DOHH2 (cell line): ENCODE results near the gene FTCD.

Source experiments
- H3F3A ChIP-seq: fragments of 200-600 bp; sonication (generic), shearing (Covaris generic); 2 replicates; pipeline ENCODE4 v1.6.0; 2016; ENCODE audit warnings: antibody characterized with exemption, mild to moderate bottlenecking; ENCODE audit not compliant: control insufficient read depth, insufficient read depth
- H3K27ac ChIP-seq: fragments of 200-600 bp; sonication (generic); 2 replicates; pipeline ENCODE4 v1.5.1; 2014; ENCODE audit warnings: low read depth, mild to moderate bottlenecking, low read length, moderate library complexity
- H3K27me3 ChIP-seq: fragments of 200-600 bp; sonication (generic); 2 replicates; pipeline ENCODE4 v1.6.1; 2014; ENCODE audit warnings: mild to moderate bottlenecking, low read length, mixed read lengths; ENCODE audit not compliant: control insufficient read depth
- H3K36me3 ChIP-seq: fragments of 200-600 bp; sonication (generic); 2 replicates; pipeline ENCODE4 v1.6.1; 2014; ENCODE audit warnings: mild to moderate bottlenecking, low read length, moderate library complexity, mixed read lengths; ENCODE audit not compliant: control insufficient read depth
- H3K4me1 ChIP-seq: fragments of 200-600 bp; sonication (generic); 2 replicates; pipeline ENCODE4 v1.6.1; 2014; ENCODE audit warnings: mild to moderate bottlenecking, low read length, mixed read lengths; ENCODE audit not compliant: control insufficient read depth
- H3K4me2 ChIP-seq: fragments of 200-600 bp; sonication (generic); 2 replicates; pipeline ENCODE4 v1.6.0; 2014; ENCODE audit warnings: mild to moderate bottlenecking, low read length, moderate library complexity
- H3K4me3 ChIP-seq: fragments of 200-600 bp; sonication (generic); 2 replicates; pipeline ENCODE4 v1.5.1; 2014; ENCODE audit warnings: mild to moderate bottlenecking, low read length, mixed read lengths
- H3K79me2 ChIP-seq: fragments of 200-600 bp; sonication (generic); 2 replicates; pipeline ENCODE4 v1.6.1; 2014; ENCODE audit warnings: mild to moderate bottlenecking, low read length, mixed read lengths; ENCODE audit not compliant: control insufficient read depth
- H3K9me2 ChIP-seq: fragments of 200-600 bp; sonication (generic); replicated peaks from 2 replicates; pipeline ENCODE4 v1.6.1; 2014; ENCODE audit warnings: mild to moderate bottlenecking, low read length, mixed read lengths; ENCODE audit not compliant: control insufficient read depth
- H3K9me3 ChIP-seq: fragments of 200-600 bp; sonication (generic); 2 replicates; pipeline ENCODE4 v1.6.1; 2014; ENCODE audit warnings: antibody characterized with exemption, low read length, mixed read lengths; ENCODE audit not compliant: control insufficient read depth, insufficient read depth
- H4K20me1 ChIP-seq: fragments of 200-600 bp; sonication (generic); 2 replicates; pipeline ENCODE4 v1.6.0; 2014; ENCODE audit warnings: low read depth, mild to moderate bottlenecking, antibody characterized with exemption, low read length, moderate library complexity; ENCODE audit not compliant: control insufficient read depth, insufficient read depth
- CTCF ChIP-seq: fragments of 200-600 bp; sonication (generic); IDR thresholded peaks from one replicate; pipeline ENCODE4 v1.5.1; 2014; ENCODE audit warnings: antibody characterized with exemption, mild to moderate bottlenecking, low read depth, low read length; ENCODE audit not compliant: poor library complexity, severe bottlenecking
- EZH2phosphoT487 ChIP-seq: fragments of 200-600 bp; sonication (generic); IDR thresholded peaks from 2 replicates; pipeline ENCODE4 v1.6.1; 2017; ENCODE audit warnings: borderline replicate concordance, mild to moderate bottlenecking, antibody characterized with exemption, low read length, moderate library complexity, mixed read lengths

FTCD gene

GRCh38 chr21:46124926-46125845 is 30.2 kb downstream of the FTCD start:
- Histone ChIP-seq H4K20me1 (no peaks in the 10 kb centered on the region), H3K36me3 (no peaks in the 10 kb centered on the region), H3K79me2 (no peaks in the 10 kb centered on the region), H3K27me3 (no peaks in the 10 kb centered on the region), H3K9me2 (no peaks in the 10 kb centered on the region), H3K4me1 (no peaks in the 10 kb centered on the region), H3F3A (no peaks in the 10 kb centered on the region), H3K27ac (no peak overlapping the region), H3K9me3 (peaks cover 22% of the 10 kb centered on the region; the same call in 1 of the 2 replicates), H3K4me3 (no peak overlapping the region), H3K4me2 (no peak overlapping the region)
- TF ChIP-seq CTCF (no peak), EZH2phosphoT487 (no peak)

GRCh38 chr21:46124083-46124925 is 31.1 kb downstream of the FTCD start:
- H3K4me2 ChIP-seq, result no peak overlapping the region
- H3K4me1 ChIP-seq, result no peaks in the 10 kb centered on the region
- TF ChIP-seq CTCF (no peak), EZH2phosphoT487 (no peak)
- H3K9me3 ChIP-seq, result peaks cover 28% of the 10 kb centered on the region; the same call in 1 of the 2 replicates
- H3K36me3 ChIP-seq, result no peaks in the 10 kb centered on the region
- no peaks in the 10 kb centered on the region for H3K9me2 ChIP-seq
- H3K27me3 ChIP-seq, result no peaks in the 10 kb centered on the region
- no peaks in the 10 kb centered on the region for H4K20me1 ChIP-seq
- H3K27ac ChIP-seq, result no peak overlapping the region
- H3K79me2 ChIP-seq, result no peaks in the 10 kb centered on the region
- no peak overlapping the region for H3K4me3 ChIP-seq
- no peaks in the 10 kb centered on the region for H3F3A ChIP-seq

GRCh38 chr21:46122758-46123683 is 32.4 kb downstream of the FTCD start:
- no peak overlapping the region for H3K4me2 ChIP-seq
- H3K9me3 ChIP-seq, result peaks cover 27% of the 10 kb centered on the region; the same call in 1 of the 2 replicates
- H3K4me3 ChIP-seq, result no peak overlapping the region
- H3K36me3 ChIP-seq, result no peaks in the 10 kb centered on the region
- H3K27ac ChIP-seq, result no peak overlapping the region
- H3K79me2 ChIP-seq, result no peaks in the 10 kb centered on the region
- no peaks in the 10 kb centered on the region for H4K20me1 ChIP-seq
- TF ChIP-seq CTCF (no peak), EZH2phosphoT487 (no peak)
- no peaks in the 10 kb centered on the region for H3F3A ChIP-seq
- H3K9me2 ChIP-seq, result no peaks in the 10 kb centered on the region
- H3K4me1 ChIP-seq, result no peaks in the 10 kb centered on the region
- H3K27me3 ChIP-seq, result no peaks in the 10 kb centered on the region
